K562 (cell line): ENCODE measurements around the gene SIAE. TPM values are rescaled to one million over a fixed set of nuclear protein-coding genes. Genes with fewer than 3 reads are reported as not detected.

ENCODE experiments used
- ATAC-seq: fragments of 200-7000 bp; cut with Tn5 transposase; 3 replicates; pipeline ENCODE4 v1.9.1; 2020; ENCODE audit warnings: moderate library complexity
- BruUV-seq: library from RNA; stranded (reverse); fragments of 400-500 nt; replicated peaks from 2 replicates; lab custom pipeline; 2021; lab: Mats Ljungman, UMichigan
- CTCF ChIA-PET: fragments of 300-600 bp; formaldehyde crosslinking; extraction: SDS; loops from one replicate; lab custom pipeline; 2021; ENCODE audit warnings: low intra/inter-chr PET ratio; lab: Yijun Ruan, JAX
- POLR2A ChIA-PET: fragments of 300-600, 350-650 bp; sonication (Branson Sonifier 250); formaldehyde crosslinking; extraction: SDS; loops from one replicate; lab custom pipeline; 2021; ENCODE audit warnings: antibody characterized with exemption, inconsistent platforms; lab: Yijun Ruan, JAX
- DNase-seq, 4 experiments: peaks; one replicate each; pipeline versions ENCODE4 v3.0.0 to v3.0.0-alpha.2; 2011 to 2018; ENCODE audit warnings: low spot score in 3 of 4, mixed read lengths in 3 of 4; ENCODE audit errors: extremely low read depth in 1 of 4
- FAIRE-seq: peaks from 2 replicates; lab custom pipeline; 2011; peaks lifted over from hg19 to GRCh38; lab: Jason Lieb, UNC
- H2AFZ ChIP-seq: 2 replicates; pipeline ENCODE4 v1.6.0; 2011; ENCODE audit warnings: low read depth, low read length, control low read depth, inconsistent platforms
- H3K27ac ChIP-seq: fragments of 200-600 bp; 3 replicates; pipeline ENCODE4 v1.8.0; 2011; ENCODE audit warnings: low read depth, mild to moderate bottlenecking, control low read depth, inconsistent platforms, low read length, moderate library complexity, mixed read lengths; ENCODE audit errors: extremely low read depth
- H3K27me3 ChIP-seq, 2 experiments: fragments of 300-600 bp in 1 of 2; 2 replicates in 1 of 2; 3 replicates in 1 of 2; pipeline versions ENCODE4 v1.6.0 to v1.8.0; 2011; ENCODE audit warnings: inconsistent platforms in 2 of 2, low read length in 2 of 2, mild to moderate bottlenecking in 1 of 2, mixed read lengths in 1 of 2, moderate library complexity in 1 of 2; ENCODE audit not compliant: control insufficient read depth in 2 of 2, insufficient read depth in 2 of 2
- H3K36me3 ChIP-seq: fragments of 300-600 bp; 3 replicates; pipeline ENCODE4 v1.8.0; 2011; ENCODE audit warnings: mild to moderate bottlenecking, low read length, inconsistent platforms; ENCODE audit not compliant: control insufficient read depth, insufficient read depth
- H3K4me1 ChIP-seq, 2 experiments: fragments of 200-600 bp in 1 of 2; replicated peaks in 1 of 2; 2 replicates in 1 of 2; 3 replicates in 1 of 2; pipeline versions ENCODE4 v1.5.1 to v1.8.0; 2011; ENCODE audit warnings: inconsistent platforms in 2 of 2, low read length in 2 of 2, mild to moderate bottlenecking in 1 of 2, mixed read lengths in 1 of 2, moderate library complexity in 1 of 2; ENCODE audit not compliant: control insufficient read depth in 2 of 2, insufficient read depth in 2 of 2
- H3K4me2 ChIP-seq: 2 replicates; pipeline ENCODE4 v1.6.1; 2011; ENCODE audit warnings: low read length, control low read depth, inconsistent platforms, mixed read lengths; ENCODE audit not compliant: insufficient read depth
- H3K4me3 ChIP-seq: fragments of 200-600 bp; sonication (generic), shearing (Covaris generic); 2 replicates; pipeline ENCODE4 v1.5.1; 2016; ENCODE audit warnings: control low read depth, inconsistent platforms
- H3K79me2 ChIP-seq: fragments of 200-600 bp; 3 replicates; pipeline ENCODE4 v1.8.0; 2011; ENCODE audit warnings: low read length, inconsistent platforms; ENCODE audit not compliant: control insufficient read depth, insufficient read depth
- H3K9ac ChIP-seq, 2 experiments: 2 replicates each; pipeline versions ENCODE4 v1.6.0 to v1.6.1; 2011; ENCODE audit warnings: low read depth in 2 of 2, low read length in 2 of 2, control low read depth in 1 of 2, inconsistent platforms in 1 of 2, mild to moderate bottlenecking in 1 of 2, mixed read lengths in 1 of 2; ENCODE audit not compliant: insufficient read depth in 1 of 2
- H3K9me1 ChIP-seq: one replicate; pipeline ENCODE4 v1.6.0; 2011; ENCODE audit warnings: inconsistent platforms, mild to moderate bottlenecking, low read length, moderate library complexity; ENCODE audit not compliant: control insufficient read depth, insufficient read depth
- H3K9me3 ChIP-seq: replicated peaks from 2 replicates; pipeline ENCODE4 v1.5.1; 2011; ENCODE audit warnings: low read depth, low read length, inconsistent platforms; ENCODE audit not compliant: control insufficient read depth, insufficient read depth
- H4K20me1 ChIP-seq: replicated peaks from 2 replicates; pipeline ENCODE4 v1.6.1; 2011; ENCODE audit warnings: low read length, inconsistent platforms, mixed read lengths; ENCODE audit not compliant: control insufficient read depth, insufficient read depth
- ARID1B ChIP-seq: fragments of 450-650 bp; IDR thresholded peaks from 2 replicates; pipeline ENCODE4 v1.6.1; 2016; ENCODE audit warnings: antibody characterized with exemption, mild to moderate bottlenecking, inconsistent platforms
- ELF4 ChIP-seq: fragments of 450-650 bp; formaldehyde crosslinking; IDR thresholded peaks from 2 replicates; pipeline ENCODE4 v1.4.0; 2022; ENCODE audit warnings: missing genetic modification characterization
- FOSL1 ChIP-seq: fragments of 200-800 bp; sonication (Bioruptor generic); conservative IDR thresholded peaks from 2 replicates; pipeline ENCODE4 v1.6.1; 2016; ENCODE audit warnings: missing genetic modification characterization, missing compliant biosample characterization
- LEF1 ChIP-seq: fragments of 450-650 bp; IDR thresholded peaks from 2 replicates; pipeline ENCODE4 v1.6.1; 2016; ENCODE audit warnings: mild to moderate bottlenecking
- MTF1 ChIP-seq: fragments of 250-450 bp; sonication (Bioruptor Pico); IDR thresholded peaks from 2 replicates; pipeline ENCODE4 v1.9.0; 2021; ENCODE audit warnings: moderate library complexity, mild to moderate bottlenecking, inconsistent platforms, borderline replicate concordance
- SIX5 ChIP-seq, 2 experiments: IDR thresholded peaks; 2 replicates each; pipeline ENCODE4 v1.6.1; 2011; ENCODE audit warnings: low read length in 2 of 2, borderline replicate concordance in 1 of 2, low read depth in 1 of 2, mild to moderate bottlenecking in 1 of 2, moderate library complexity in 1 of 2; ENCODE audit not compliant: insufficient read depth in 1 of 2
- STAT6 ChIP-seq: sonication (generic); formaldehyde crosslinking; IDR thresholded peaks from 2 replicates; pipeline ENCODE4 v1.8.1; 2023; ENCODE audit warnings: mild to moderate bottlenecking, missing genetic modification reagents
- ZC3H4 ChIP-seq: sonication (generic); formaldehyde crosslinking; IDR thresholded peaks from 2 replicates; pipeline ENCODE4 v1.9.0; 2021; ENCODE audit warnings: missing genetic modification reagents, borderline replicate concordance
- ZNF134 ChIP-seq: fragments of 250-450 bp; sonication (Bioruptor Pico); conservative IDR thresholded peaks from 2 replicates; pipeline ENCODE4 v1.4.0; 2020
- ZNF830 ChIP-seq: fragments of 250-450 bp; sonication (Bioruptor Pico); IDR thresholded peaks from 2 replicates; pipeline ENCODE4 v1.5.0; 2021; ENCODE audit warnings: mild to moderate bottlenecking
- WGBS: fragments of 100-300 bp; shearing (Covaris generic); methylation state at CpG from one replicate; pipeline ENCODE4 v1.1.6; 2016; ENCODE audit warnings: low coverage, mixed read lengths; ENCODE audit not compliant: insufficient coverage; ENCODE audit errors: missing lambda C conversion rate; 5-methylcytosine and 5-hydroxymethylcytosine counted together
- in situ Hi-C: fragments of 300-500 bp; cut with MboI; formaldehyde crosslinking; loops from 4 replicates; pipeline ENCODE4 v1.15.0; 2018; ENCODE audit warnings: inconsistent platforms, mixed read lengths
- intact Hi-C: fragments of 100-400 bp; cut with micrococcal nuclease; formaldehyde crosslinking; loops from 2 replicates; pipeline ENCODE4 v1.14.2; 2022
- polyA plus RNA-seq, 8 experiments: library from polyadenylated mRNA; depleted of rRNA in 4 of 8; stranded (reverse) in 5 of 8; unstranded in 3 of 8; fragments of >200 nt; fragmentation: Nextera tagmentation in 2 of 8; fragmentation: Illumina TruSeq in 1 of 8; extraction: Ambion mirVana in 2 of 8; extraction: Trizol in 1 of 8; gene quantifications; 2 replicates each; pipeline versions ENCODE4 v1.2.1 to v1.2.3, GENCODE V29; 2011 to 2014; ENCODE audit warnings: inconsistent platforms in 1 of 8, missing spikeins in 1 of 8
- total RNA-seq, 7 experiments: library from RNA; depleted of rRNA in 6 of 7; stranded (reverse); fragments of >200 nt in 6 of 7; fragmentation: Illumina TruSeq in 2 of 7; extraction: Trizol in 2 of 7; gene quantifications; 2 replicates each; pipeline versions ENCODE4 v1.2.1 to v1.2.3, GENCODE V29; 2011 to 2021; ENCODE audit warnings: low replicate concordance in 1 of 7
- TF ChIP-seq, protein P1 (sequence below): sonication (generic); formaldehyde crosslinking; IDR thresholded peaks from 2 replicates; pipeline ENCODE4 v1.4.0; 2020; ENCODE audit warnings: mild to moderate bottlenecking, missing genetic modification reagents

SIAE gene
- total and polyA plus RNA-seq, 9 of the 15 experiments (the other 6 are each of a cell fraction or from before 2014, with no cell fraction given) = 0.89 to 9.6 (median 3.7) TPM

DNA sequence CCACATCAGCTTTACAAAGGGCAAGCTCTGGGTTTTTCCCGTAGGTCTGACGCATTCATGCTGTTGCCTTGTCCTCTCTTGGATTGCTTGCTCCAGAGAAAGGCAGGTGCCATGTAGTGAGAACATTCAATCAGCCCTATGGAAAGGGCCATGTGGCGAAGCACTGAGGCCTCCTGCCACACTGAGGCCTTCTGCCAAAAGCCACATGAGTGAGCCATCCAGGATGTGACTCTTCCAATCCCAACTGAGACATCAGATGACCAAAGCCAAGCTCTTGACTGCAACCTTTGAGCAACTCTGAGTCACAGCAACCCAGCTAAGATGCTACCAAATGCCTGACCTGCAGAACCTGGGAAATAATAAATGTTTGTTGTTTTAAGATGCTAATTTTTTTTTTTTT, 71.3 kb downstream of the SIAE start:
- in situ Hi-C loops (no loop called here), intact Hi-C loops (no loop called here)
- TF ChIP-seq FOSL1 (tag) (peak; percentile 24; the same call in 1 of the 2 replicates), ZNF134 (CRISPR knock-in tag) (no peak)
- no peaks in the 10 kb centered on the region for H3K9me3 ChIP-seq
- H3K27me3 ChIP-seq = no peaks in the 10 kb centered on the region
- ChIA-PET CTCF (no interaction called here), POLR2A (interaction anchor here (0.6 kb wide), 1 partner anchor 10 kb away, joined by 4 read pairs; no protein-coding TSS in a partner anchor)
- H3K4me3 ChIP-seq = no peak overlapping the region
- no peak overlapping the region for H2AFZ ChIP-seq
- H3K79me2 ChIP-seq = no peaks in the 10 kb centered on the region
- H3K36me3 ChIP-seq = no peaks in the 10 kb centered on the region
- FAIRE-seq (no peak), ATAC-seq (no peak), DNase-seq (no peak)
- no peaks in the 10 kb centered on the region for H3K9me1 ChIP-seq
- no peak overlapping the region for H3K9ac ChIP-seq
- WGBS = 15% methylated on average over 3 of the region's 3 CpGs
- no peak overlapping the region for H3K4me2 ChIP-seq
- no peaks in the 10 kb centered on the region for H4K20me1 ChIP-seq
- BruUV-seq = no TSS peak
- H3K4me1 ChIP-seq = no peaks in the 10 kb centered on the region; a peak in 1 of 5 replicates
- no peak overlapping the region for H3K27ac ChIP-seq

DNA sequence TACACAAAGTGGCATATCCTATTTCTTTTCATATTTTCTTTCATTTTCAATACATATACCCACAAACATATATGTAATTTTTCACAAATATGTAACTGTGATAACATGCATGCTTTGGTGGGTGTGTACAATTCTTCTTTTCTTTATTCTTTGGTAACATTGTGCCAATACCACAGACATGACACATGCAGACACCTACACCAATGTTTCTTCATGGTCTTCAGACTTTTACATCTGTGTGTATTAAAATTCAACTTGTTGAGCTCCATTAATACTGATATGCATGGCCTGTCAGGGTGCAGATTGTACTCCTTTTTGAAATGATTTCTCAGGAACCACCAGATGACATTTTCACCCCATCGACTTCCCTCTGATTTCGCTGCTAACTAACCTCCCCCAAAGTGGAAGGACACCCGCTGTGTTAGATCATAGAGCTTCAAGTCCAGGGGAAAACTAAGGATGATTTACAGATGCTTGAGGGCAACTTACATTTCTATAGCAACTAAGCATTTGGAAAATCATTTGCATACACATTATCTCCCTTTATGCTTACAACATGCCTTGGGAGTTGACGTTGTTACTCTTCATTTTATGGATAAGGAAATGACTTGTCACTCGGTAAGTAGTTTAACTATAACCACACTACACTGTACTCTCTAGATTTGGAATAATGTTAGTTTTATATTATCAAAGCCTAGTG, 72.8 kb downstream of the SIAE start:
- no peak overlapping the region for H3K9ac ChIP-seq
- no peak overlapping the region for H3K27ac ChIP-seq
- ChIA-PET POLR2A (interaction anchor here (0.7 to 1.0 kb wide), 3 partner anchors 48 to 161 kb away, joined by 3 to 4 read pairs (median 3); no protein-coding TSS in a partner anchor), CTCF (no interaction called here)
- DNase-seq (no peak), FAIRE-seq (no peak), ATAC-seq (no peak)
- H3K79me2 ChIP-seq = no peaks in the 10 kb centered on the region
- no peak overlapping the region for H2AFZ ChIP-seq
- H3K4me2 ChIP-seq = no peak overlapping the region
- WGBS = 1% methylated on average over 5 of the region's 5 CpGs
- no peaks in the 10 kb centered on the region for H3K36me3 ChIP-seq
- H4K20me1 ChIP-seq = no peaks in the 10 kb centered on the region
- no peaks in the 10 kb centered on the region for H3K27me3 ChIP-seq
- no peaks in the 10 kb centered on the region for H3K9me1 ChIP-seq
- in situ Hi-C loops = no loop called here
- no TSS peak for BruUV-seq
- H3K4me3 ChIP-seq = no peak overlapping the region
- no peaks in the 10 kb centered on the region; a peak in 1 of 5 replicates for H3K4me1 ChIP-seq
- no peaks in the 10 kb centered on the region for H3K9me3 ChIP-seq
- intact Hi-C loops = no loop called here
- no peak for TF ChIP-seq ZNF830 (CRISPR knock-in tag)
- TF ChIP-seq, protein P1, sequence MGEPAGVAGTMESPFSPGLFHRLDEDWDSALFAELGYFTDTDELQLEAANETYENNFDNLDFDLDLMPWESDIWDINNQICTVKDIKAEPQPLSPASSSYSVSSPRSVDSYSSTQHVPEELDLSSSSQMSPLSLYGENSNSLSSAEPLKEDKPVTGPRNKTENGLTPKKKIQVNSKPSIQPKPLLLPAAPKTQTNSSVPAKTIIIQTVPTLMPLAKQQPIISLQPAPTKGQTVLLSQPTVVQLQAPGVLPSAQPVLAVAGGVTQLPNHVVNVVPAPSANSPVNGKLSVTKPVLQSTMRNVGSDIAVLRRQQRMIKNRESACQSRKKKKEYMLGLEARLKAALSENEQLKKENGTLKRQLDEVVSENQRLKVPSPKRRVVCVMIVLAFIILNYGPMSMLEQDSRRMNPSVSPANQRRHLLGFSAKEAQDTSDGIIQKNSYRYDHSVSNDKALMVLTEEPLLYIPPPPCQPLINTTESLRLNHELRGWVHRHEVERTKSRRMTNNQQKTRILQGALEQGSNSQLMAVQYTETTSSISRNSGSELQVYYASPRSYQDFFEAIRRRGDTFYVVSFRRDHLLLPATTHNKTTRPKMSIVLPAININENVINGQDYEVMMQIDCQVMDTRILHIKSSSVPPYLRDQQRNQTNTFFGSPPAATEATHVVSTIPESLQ = no peak
- no peak for TF ChIP-seq SIX5 (IDR thresholded peaks at IDR 0.05; ENCODE audit: borderline replicate concordance in 1 of 2, insufficient read depth in 1 of 2, low read depth in 1 of 2, low read length in 2 of 2)
- no peak for TF ChIP-seq ZC3H4
- TF ChIP-seq STAT6 (CRISPR knock-in tag) = no peak
- TF ChIP-seq MTF1 (CRISPR knock-in tag) = no peak
- TF ChIP-seq ARID1B = no peak
- TF ChIP-seq LEF1 = no peak
- no peak for TF ChIP-seq ELF4 (CRISPR knock-in tag)
